H1 (cell line): Measurements from ENCODE around the gene KCNA4. TPM values are rescaled to one million over a fixed set of nuclear protein-coding genes. Genes with fewer than 3 reads are reported as not detected.
"Not testable (repeated sequence)": the region's sequence is repeated elsewhere in the genome, so short reads cannot be mapped to it uniquely, and the experiment has no call there.

ENCODE experiments used
- CTCF ChIA-PET: fragments of 300-600 bp; sonication (Branson Sonifier 250); formaldehyde crosslinking; loops from one replicate; lab custom pipeline; 2021; ENCODE audit not compliant: partially characterized antibody; lab: Charles Lee
- POLR2A ChIA-PET: fragments of 300-600 bp; sonication (Branson Sonifier 250); formaldehyde crosslinking; loops from one replicate; lab custom pipeline; 2021; ENCODE audit warnings: inconsistent platforms; ENCODE audit not compliant: partially characterized antibody; lab: Charles Lee
- DNase-seq, 2 experiments: peaks; one replicate each; pipeline versions ENCODE4 v3.0.0 to v3.0.0-alpha.2; 2010 to 2022; ENCODE audit warnings: low spot score in 2 of 2, low read depth in 1 of 2, mixed read lengths in 1 of 2
- FAIRE-seq: peaks from 2 replicates; lab custom pipeline; 2011; peaks lifted over from hg19 to GRCh38; lab: Jason Lieb, UNC
- H2AFZ ChIP-seq: 2 replicates; pipeline ENCODE4 v1.8.1; 2012; ENCODE audit warnings: low read length, inconsistent platforms
- H2AK5ac ChIP-seq: 2 replicates; pipeline ENCODE4 v1.6.1; 2013; ENCODE audit warnings: low read depth, low read length
- H2BK120ac ChIP-seq: replicated peaks from 2 replicates; pipeline ENCODE3; 2013; ENCODE audit warnings: low read depth, low read length, inconsistent platforms
- H2BK12ac ChIP-seq: 2 replicates; pipeline ENCODE4 v1.6.1; 2013; ENCODE audit warnings: low read depth, low read length
- H2BK15ac ChIP-seq: 2 replicates; pipeline ENCODE4 v1.6.1; 2013; ENCODE audit warnings: low read length
- H2BK20ac ChIP-seq: 2 replicates; pipeline ENCODE4 v1.6.1; 2013; ENCODE audit warnings: low read length
- H2BK5ac ChIP-seq: 2 replicates; pipeline ENCODE4 v1.6.1; 2013; ENCODE audit warnings: low read depth, low read length
- H3K14ac ChIP-seq: 2 replicates; pipeline ENCODE4 v1.6.1; 2013; ENCODE audit warnings: inconsistent platforms; ENCODE audit not compliant: insufficient read length
- H3K18ac ChIP-seq: 2 replicates; pipeline ENCODE4 v1.6.1; 2013; ENCODE audit warnings: low read length; ENCODE audit errors: extremely low read depth
- H3K23ac ChIP-seq: 2 replicates; pipeline ENCODE4 v1.6.1; 2013; ENCODE audit warnings: inconsistent platforms; ENCODE audit not compliant: insufficient read length
- H3K23me2 ChIP-seq: 2 replicates; pipeline ENCODE4 v1.6.1; 2013; ENCODE audit warnings: low read depth, low read length
- H3K27ac ChIP-seq: 2 replicates; pipeline ENCODE4 v1.6.1; 2011; ENCODE audit warnings: low read depth, low read length, inconsistent platforms
- H3K27me3 ChIP-seq, 4 experiments: replicated peaks in 1 of 4; 1 replicate in 1 of 4; 2 replicates in 3 of 4; pipeline versions ENCODE4 v1.6.1 to v1.8.1; 2011 to 2013; ENCODE audit warnings: low read length in 3 of 4, mild to moderate bottlenecking in 3 of 4, inconsistent platforms in 2 of 4, mixed read lengths in 2 of 4, moderate library complexity in 1 of 4; ENCODE audit not compliant: control insufficient read depth in 3 of 4, insufficient read depth in 3 of 4; ENCODE audit errors: extremely low read depth in 1 of 4
- H3K36me3 ChIP-seq, 4 experiments: 2 replicates each; pipeline versions ENCODE4 v1.6.1 to v1.8.1; 2011 to 2013; ENCODE audit warnings: mild to moderate bottlenecking in 4 of 4, low read length in 3 of 4, moderate library complexity in 2 of 4, control low read depth in 1 of 4, inconsistent platforms in 1 of 4; ENCODE audit not compliant: insufficient read depth in 4 of 4, control insufficient read depth in 2 of 4
- H3K4ac ChIP-seq: replicated peaks from 2 replicates; pipeline ENCODE3; 2013; ENCODE audit warnings: low read length, low read depth, mixed read lengths, inconsistent platforms; ENCODE audit not compliant: insufficient read length
- H3K4me1 ChIP-seq, 4 experiments: replicated peaks in 1 of 4; 1 replicate in 1 of 4; 2 replicates in 3 of 4; pipeline versions ENCODE4 v1.6.1 to v1.8.1; 2011 to 2013; ENCODE audit warnings: low read length in 3 of 4, inconsistent platforms in 2 of 4, mixed read lengths in 1 of 4; ENCODE audit not compliant: insufficient read depth in 4 of 4, control insufficient read depth in 3 of 4
- H3K4me2 ChIP-seq, 2 experiments: 2 replicates each; pipeline versions ENCODE4 v1.6.1 to v1.8.1; 2011 to 2013; ENCODE audit warnings: low read depth in 2 of 2, low read length in 2 of 2, control low read depth in 1 of 2, inconsistent platforms in 1 of 2, mild to moderate bottlenecking in 1 of 2; ENCODE audit not compliant: insufficient read depth in 1 of 2
- H3K4me3 ChIP-seq, 4 experiments: fragments of 200-600, 300-600 bp in 1 of 4; sonication (generic), shearing (Covaris generic), sonication (Bioruptor Twin) in 1 of 4; 2 replicates each; pipeline versions ENCODE4 v1.5.1 to v1.8.1; 2011 to 2016; ENCODE audit warnings: low read length in 4 of 4, low read depth in 3 of 4, control low read depth in 2 of 4, inconsistent platforms in 2 of 4, mild to moderate bottlenecking in 2 of 4, mixed read lengths in 1 of 4, moderate library complexity in 1 of 4; ENCODE audit not compliant: insufficient read depth in 2 of 4; ENCODE audit errors: extremely low read depth in 1 of 4
- H3K56ac ChIP-seq: replicated peaks from 2 replicates; pipeline ENCODE3; 2013; ENCODE audit warnings: low read depth, mild to moderate bottlenecking, mixed read lengths, low read length, inconsistent platforms; ENCODE audit not compliant: insufficient read length
- H3K79me1 ChIP-seq: 2 replicates; pipeline ENCODE4 v1.6.1; 2013; ENCODE audit warnings: low read depth, low read length, control low read depth
- H3K79me2 ChIP-seq, 2 experiments: 2 replicates each; pipeline versions ENCODE4 v1.6.1 to v1.8.1; 2012 to 2013; ENCODE audit warnings: low read length in 2 of 2, mild to moderate bottlenecking in 2 of 2, inconsistent platforms in 1 of 2; ENCODE audit not compliant: insufficient read depth in 2 of 2, control insufficient read depth in 1 of 2
- H3K9ac ChIP-seq, 4 experiments: replicated peaks in 1 of 4; 1 replicate in 1 of 4; 2 replicates in 3 of 4; pipeline versions ENCODE4 v1.6.1 to v1.8.1; 2011 to 2013; ENCODE audit warnings: low read depth in 3 of 4, low read length in 3 of 4, control low read depth in 2 of 4, mild to moderate bottlenecking in 2 of 4, moderate library complexity in 2 of 4, inconsistent platforms in 1 of 4; ENCODE audit errors: extremely low read depth in 1 of 4
- H3K9me3 ChIP-seq, 2 experiments: 2 replicates each; pipeline versions ENCODE4 v1.6.1 to v1.8.1; 2012 to 2013; ENCODE audit warnings: mild to moderate bottlenecking in 2 of 2, moderate library complexity in 2 of 2, control low read depth in 1 of 2, inconsistent platforms in 1 of 2, low read depth in 1 of 2, low read length in 1 of 2, mixed read lengths in 1 of 2; ENCODE audit not compliant: insufficient read depth in 2 of 2
- H4K20me1 ChIP-seq, 2 experiments: replicated peaks in 1 of 2; 2 replicates each; pipeline versions ENCODE3 to v1.8.1; 2011 to 2013; ENCODE audit warnings: inconsistent platforms in 2 of 2, low read length in 2 of 2, mild to moderate bottlenecking in 1 of 2; ENCODE audit not compliant: insufficient read depth in 2 of 2, control insufficient read depth in 1 of 2
- H4K5ac ChIP-seq: 2 replicates; pipeline ENCODE4 v1.6.1; 2013; ENCODE audit warnings: low read length, low read depth, mixed read lengths, inconsistent platforms; ENCODE audit not compliant: insufficient read length
- H4K8ac ChIP-seq: 2 replicates; pipeline ENCODE4 v1.8.0; 2013; ENCODE audit warnings: mild to moderate bottlenecking, moderate library complexity, low read length, inconsistent platforms; ENCODE audit not compliant: insufficient read depth; ENCODE audit errors: extremely low read depth
- H4K91ac ChIP-seq: replicated peaks from 2 replicates; pipeline ENCODE3; 2013; ENCODE audit warnings: low read length, mixed read lengths, inconsistent platforms; ENCODE audit not compliant: insufficient read length
- POU5F1 ChIP-seq: IDR thresholded peaks from 2 replicates; pipeline ENCODE4 v1.6.1; 2011; ENCODE audit warnings: low read depth, mild to moderate bottlenecking, low read length, moderate library complexity
- polyA plus RNA-seq, 7 experiments: library from polyadenylated mRNA; depleted of rRNA in 3 of 7; stranded (reverse) in 5 of 7; unstranded in 2 of 7; fragments of >200 nt in 5 of 7; fragments of 200-250 nt in 2 of 7; gene quantifications; 1 replicate in 5 of 7; 2 replicates in 1 of 7; 4 replicates in 1 of 7; pipeline versions ENCODE4 v1.2.1 to v1.2.3, GENCODE V29; 2011 to 2013; ENCODE audit warnings: missing spikeins in 2 of 7, mixed read lengths in 2 of 7
- total RNA-seq: library from RNA; stranded (reverse); fragmentation: NEBNext Ultra II Directional; extraction: Animal tissue kit (Norgen Biotek cat#: 25700); gene quantifications from 2 replicates; pipeline ENCODE4 v1.2.1, GENCODE V29; 2021

Gene KCNA4
- total and polyA plus RNA-seq, 2 of the 8 experiments (the other 6 are each of a cell fraction or from before 2014, with no cell fraction given) = not detected

DNA sequence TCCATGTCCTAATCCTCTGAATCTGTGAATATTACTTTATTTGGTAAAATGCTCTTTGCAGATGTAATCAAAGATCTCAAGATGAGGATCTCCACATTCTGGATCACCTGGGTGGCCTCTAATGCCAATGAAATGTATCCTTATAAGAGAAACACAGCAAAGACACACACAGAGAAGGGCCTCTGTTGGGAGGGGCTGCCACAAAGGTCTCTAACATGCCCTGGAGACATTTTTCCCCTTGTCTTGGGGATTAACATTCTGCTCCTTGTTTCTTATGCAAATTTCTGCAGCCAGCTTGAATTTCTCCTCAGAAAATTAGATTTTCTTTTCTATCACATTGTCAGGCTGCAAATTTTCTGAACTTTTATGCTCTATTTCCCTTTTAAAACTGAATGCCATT, 17.3 kb upstream of the KCNA4 start:
- H3K27ac ChIP-seq, DNase-seq, H2AK5ac ChIP-seq, H2BK15ac ChIP-seq, H3K79me1 ChIP-seq, H4K5ac ChIP-seq, H4K91ac ChIP-seq, H3K4me3 ChIP-seq, H2BK120ac ChIP-seq, H3K4me1 ChIP-seq, H3K4me2 ChIP-seq, H3K4ac ChIP-seq, H2BK12ac ChIP-seq, H3K36me3 ChIP-seq, H4K8ac ChIP-seq, H2BK5ac ChIP-seq, H3K79me2 ChIP-seq, H3K9ac ChIP-seq, H4K20me1 ChIP-seq, H3K18ac ChIP-seq, H3K14ac ChIP-seq, POLR2A ChIA-PET, H2BK20ac ChIP-seq, H3K56ac ChIP-seq, FAIRE-seq, H3K23me2 ChIP-seq, H2AFZ ChIP-seq, H3K23ac ChIP-seq: not testable (repeated sequence)
- Histone ChIP-seq H3K9me3 (peaks cover 11 to 12% of the 10 kb centered on the region in 2 experiments; a peak in 3 of 4 replicates), H3K27me3 (peaks cover 20 to 60% (median 32%) of the 10 kb centered on the region in 4 experiments)
- TF ChIP-seq POU5F1 = 0 out of 2 replicates have a peak, but pooled peaks have one; percentile 21
- CTCF ChIA-PET = interaction anchor here (1.1 to 3.2 kb wide), 2 partner anchors 13 to 137 kb away, joined by 3 to 9 read pairs; no protein-coding TSS in a partner anchor
